IMR-90 (cell line): ENCODE measurements around the gene PRKD3. TPM values are rescaled to one million over a fixed set of nuclear protein-coding genes. Genes with fewer than 3 reads are reported as not detected.

Source experiments
- ATAC-seq: fragments of 200-7000 bp; cut with Tn5 transposase; 2 replicates; pipeline ENCODE4 v1.9.1; 2020; ENCODE audit warnings: low read depth, mild to moderate bottlenecking, moderate library complexity
- BruUV-seq: library from RNA; stranded (reverse); fragments of 400-500 nt; replicated peaks from 2 replicates; lab custom pipeline; 2021; lab: Mats Ljungman, UMichigan
- CTCF ChIA-PET: fragments of 300-600 bp; formaldehyde crosslinking; extraction: SDS; loops from one replicate; lab custom pipeline; 2021; ENCODE audit warnings: antibody characterized with exemption; lab: Yijun Ruan, JAX
- POLR2A ChIA-PET: fragments of 300-600 bp; sonication (Branson Sonifier 250); formaldehyde crosslinking; loops from one replicate; lab custom pipeline; 2022; ENCODE audit warnings: antibody characterized with exemption; ENCODE audit not compliant: unreplicated experiment; lab: Charles Lee
- DNase-seq: peaks from one replicate; pipeline ENCODE4 v3.0.0; 2013
- H2AFZ ChIP-seq: replicated peaks from 2 replicates; pipeline ENCODE3; 2013; ENCODE audit warnings: low read length, mild to moderate bottlenecking; ENCODE audit not compliant: poor library complexity
- H2AK5ac ChIP-seq: 2 replicates; pipeline ENCODE4 v1.6.1; 2013; ENCODE audit warnings: low read depth, low read length, inconsistent platforms
- H2AK9ac ChIP-seq: replicated peaks from 2 replicates; pipeline ENCODE3; 2013; ENCODE audit warnings: mild to moderate bottlenecking, low read depth, low read length, moderate library complexity; ENCODE audit not compliant: poor library complexity
- H2BK120ac ChIP-seq: 2 replicates; pipeline ENCODE4 v1.6.1; 2013; ENCODE audit warnings: low read depth, low read length, inconsistent platforms
- H2BK15ac ChIP-seq: 3 replicates; pipeline ENCODE4 v1.6.1; 2013; ENCODE audit warnings: low read depth, low read length, inconsistent platforms
- H2BK20ac ChIP-seq: 2 replicates; pipeline ENCODE4 v1.6.1; 2013; ENCODE audit warnings: low read depth, mild to moderate bottlenecking, inconsistent platforms, low read length, moderate library complexity
- H2BK5ac ChIP-seq: 2 replicates; pipeline ENCODE4 v1.6.1; 2013; ENCODE audit warnings: mild to moderate bottlenecking, low read depth, low read length, inconsistent platforms; ENCODE audit not compliant: poor library complexity, severe bottlenecking
- H3K14ac ChIP-seq: replicated peaks from 2 replicates; pipeline ENCODE4 v1.6.1; 2013; ENCODE audit warnings: low read depth, low read length, inconsistent platforms
- H3K18ac ChIP-seq: 2 replicates; pipeline ENCODE4 v1.6.1; 2013; ENCODE audit warnings: low read depth, low read length, control low read depth
- H3K23ac ChIP-seq: 2 replicates; pipeline ENCODE4 v1.6.1; 2013; ENCODE audit warnings: low read depth, low read length, inconsistent platforms
- H3K27ac ChIP-seq: 2 replicates; pipeline ENCODE4 v1.5.1; 2013; ENCODE audit warnings: mild to moderate bottlenecking, control low read depth, low read length; ENCODE audit not compliant: insufficient read depth
- H3K27me3 ChIP-seq: 2 replicates; pipeline ENCODE4 v1.6.1; 2013; ENCODE audit warnings: low read length; ENCODE audit not compliant: control insufficient read depth, insufficient read depth
- H3K36me3 ChIP-seq: 2 replicates; pipeline ENCODE4 v1.6.1; 2013; ENCODE audit warnings: low read length, mixed read lengths; ENCODE audit not compliant: control insufficient read depth, insufficient read depth
- H3K4ac ChIP-seq: 2 replicates; pipeline ENCODE4 v1.6.1; 2013; ENCODE audit warnings: low read depth, low read length, inconsistent platforms
- H3K4me1 ChIP-seq: 2 replicates; pipeline ENCODE4 v1.6.1; 2013; ENCODE audit warnings: low read length, mixed read lengths; ENCODE audit not compliant: control insufficient read depth, insufficient read depth
- H3K4me2 ChIP-seq: 2 replicates; pipeline ENCODE4 v1.6.1; 2013; ENCODE audit warnings: low read depth, mild to moderate bottlenecking, control low read depth, low read length, moderate library complexity
- H3K4me3 ChIP-seq: 2 replicates; pipeline ENCODE4 v1.5.1; 2013; ENCODE audit warnings: low read depth, mild to moderate bottlenecking, control low read depth, low read length, moderate library complexity; ENCODE audit not compliant: insufficient read depth
- H3K56ac ChIP-seq: 2 replicates; pipeline ENCODE4 v1.6.1; 2013; ENCODE audit warnings: low read length, inconsistent platforms; ENCODE audit not compliant: insufficient read depth; ENCODE audit errors: extremely low read depth
- H3K79me1 ChIP-seq, 2 experiments: 2 replicates each; pipeline ENCODE4 v1.6.1; 2013; ENCODE audit warnings: low read length in 2 of 2, inconsistent platforms in 1 of 2, low read depth in 1 of 2
- H3K9ac ChIP-seq: 2 replicates; pipeline ENCODE4 v1.6.1; 2013; ENCODE audit warnings: low read depth, low read length, control low read depth
- H3K9me1 ChIP-seq: 2 replicates; pipeline ENCODE4 v1.6.1; 2013; ENCODE audit warnings: low read length, inconsistent platforms; ENCODE audit not compliant: insufficient read depth
- H3K9me3 ChIP-seq: 2 replicates; pipeline ENCODE4 v1.6.1; 2013; ENCODE audit warnings: low read length; ENCODE audit not compliant: control insufficient read depth, insufficient read depth
- H4K20me1 ChIP-seq: 2 replicates; pipeline ENCODE4 v1.6.1; 2013; ENCODE audit warnings: low read length, inconsistent platforms; ENCODE audit not compliant: insufficient read depth
- H4K5ac ChIP-seq: 2 replicates; pipeline ENCODE4 v1.6.1; 2013; ENCODE audit warnings: mild to moderate bottlenecking, low read depth, low read length, control low read depth
- H4K8ac ChIP-seq, 2 experiments: 2 replicates each; pipeline ENCODE4 v1.6.1; 2013; ENCODE audit warnings: low read depth in 2 of 2, low read length in 2 of 2, control low read depth in 1 of 2, inconsistent platforms in 1 of 2
- H4K91ac ChIP-seq: 2 replicates; pipeline ENCODE4 v1.6.1; 2013; ENCODE audit warnings: low read depth, low read length, inconsistent platforms; ENCODE audit not compliant: insufficient read depth
- BHLHE40 ChIP-seq: fragments of 150-350 bp; IDR thresholded peaks from 2 replicates; pipeline ENCODE4 v1.6.1; 2016; ENCODE audit warnings: mild to moderate bottlenecking, low read depth, low read length
- CEBPB ChIP-seq: IDR thresholded peaks from 2 replicates; pipeline ENCODE4 v1.6.1; 2012; ENCODE audit warnings: low read depth, low read length, improper control_type of control experiment
- CHD1 ChIP-seq: IDR thresholded peaks from 2 replicates; pipeline ENCODE4 v1.6.1; 2012; ENCODE audit warnings: low read depth, low read length, improper control_type of control experiment
- CTCF ChIP-seq: conservative IDR thresholded peaks from 2 replicates; pipeline ENCODE4 v1.5.1; 2012; ENCODE audit warnings: mild to moderate bottlenecking, low read depth, low read length, improper control_type of control experiment
- ELK1 ChIP-seq: fragments of 150-350 bp; IDR thresholded peaks from 2 replicates; pipeline ENCODE4 v1.6.1; 2016; ENCODE audit warnings: low read depth, mild to moderate bottlenecking, low read length, moderate library complexity, borderline replicate concordance
- FOS ChIP-seq: fragments of 150-350 bp; IDR thresholded peaks from 2 replicates; pipeline ENCODE4 v1.6.1; 2016; ENCODE audit warnings: low read depth, low read length
- MAFK ChIP-seq: IDR thresholded peaks from 2 replicates; pipeline ENCODE4 v1.6.1; 2012; ENCODE audit warnings: low read depth, low read length, improper control_type of control experiment
- MAZ ChIP-seq: IDR thresholded peaks from 2 replicates; pipeline ENCODE4 v1.6.1; 2012; ENCODE audit warnings: low read depth, mild to moderate bottlenecking, low read length, improper control_type of control experiment, moderate library complexity, borderline replicate concordance
- MXI1 ChIP-seq: IDR thresholded peaks from 2 replicates; pipeline ENCODE4 v1.6.1; 2012; ENCODE audit warnings: low read depth, mild to moderate bottlenecking, low read length, moderate library complexity, borderline replicate concordance
- NFE2L2 ChIP-seq: fragments of 150-350 bp; IDR thresholded peaks from 2 replicates; pipeline ENCODE4 v1.6.1; 2016; ENCODE audit warnings: low read depth, mild to moderate bottlenecking, low read length
- POLR2A ChIP-seq: IDR thresholded peaks from 2 replicates; pipeline ENCODE4 v1.6.1; 2012; ENCODE audit warnings: mild to moderate bottlenecking, low read depth, low read length
- RAD21 ChIP-seq: IDR thresholded peaks from 2 replicates; pipeline ENCODE4 v1.6.1; 2012; ENCODE audit warnings: low read length, improper control_type of control experiment
- RCOR1 ChIP-seq: IDR thresholded peaks from 2 replicates; pipeline ENCODE4 v1.6.1; 2012; ENCODE audit warnings: mild to moderate bottlenecking, low read length, improper control_type of control experiment; ENCODE audit not compliant: insufficient replicate concordance
- RFX5 ChIP-seq: IDR thresholded peaks from 2 replicates; pipeline ENCODE4 v1.8.0; 2012; ENCODE audit warnings: low read depth, mild to moderate bottlenecking, low read length, moderate library complexity
- SMC3 ChIP-seq: fragments of 150-350 bp; IDR thresholded peaks from 2 replicates; pipeline ENCODE4 v1.6.1; 2016; ENCODE audit warnings: low read depth, mild to moderate bottlenecking, antibody characterized with exemption, low read length, moderate library complexity
- USF2 ChIP-seq: fragments of 150-350 bp; IDR thresholded peaks from 2 replicates; pipeline ENCODE4 v1.6.1; 2017; ENCODE audit warnings: mild to moderate bottlenecking, antibody characterized with exemption, low read length, low read depth
- WGBS, 2 experiments: methylation state at CpG; one replicate each; pipeline versions ENCODE4 v1.1.5 to v1.1.7; 2013; ENCODE audit warnings: missing lambda C conversion rate in 2 of 2; ENCODE audit not compliant: insufficient read length in 1 of 2; ENCODE audit errors: extremely low coverage in 2 of 2; 5-methylcytosine and 5-hydroxymethylcytosine counted together
- dilution Hi-C: fragments of 300-500 bp; cut with HindIII; formaldehyde crosslinking; loops from one replicate; pipeline ENCODE4 v1.14.3; 2018; ENCODE audit warnings: low sequenced_read_pairs; ENCODE audit not compliant: unreplicated experiment
- in situ Hi-C: fragments of 300-500 bp; cut with MboI; formaldehyde crosslinking; loops from 3 replicates; pipeline ENCODE4 v1.14.3; 2019; ENCODE audit warnings: low sequenced_read_pairs, inconsistent platforms, mixed read lengths
- intact Hi-C: fragments of 100-400 bp; cut with micrococcal nuclease; formaldehyde crosslinking; loops from 2 replicates; pipeline ENCODE4 v1.10.0; 2022
- polyA plus RNA-seq, 3 experiments: library from polyadenylated mRNA; depleted of rRNA; stranded (reverse); fragments of >200 nt; gene quantifications; 2 replicates each; pipeline ENCODE4 v1.2.3, GENCODE V29; 2012; ENCODE audit warnings: low replicate concordance in 1 of 3
- total RNA-seq: library from RNA; depleted of rRNA; stranded (reverse); fragments of >200 nt; gene quantifications from 2 replicates; pipeline ENCODE4 v1.2.3, GENCODE V29; 2012

Gene PRKD3
- total and polyA plus RNA-seq, 2 of the 4 experiments (the other 2 are of a cell fraction): 15.8 to 46.4 TPM

- H3K4me2 ChIP-seq: no peak overlapping the region
- H3K9ac ChIP-seq: no peak overlapping the region
- ATAC-seq (no peak), DNase-seq (no peak)
- no peak overlapping the region for H4K91ac ChIP-seq
- no peak overlapping the region for H2BK120ac ChIP-seq
- no peaks in the 10 kb centered on the region for H3K9me1 ChIP-seq
- no peak overlapping the region for H3K4me3 ChIP-seq
- H3K9me3 ChIP-seq: no peaks in the 10 kb centered on the region
- 65% methylated on average over 2 of the region's 9 CpGs; no CpG with 5 or more reads in 1 of the 2 experiments for WGBS, 2 experiments
- no peak overlapping the region for H2AK9ac ChIP-seq
- in situ Hi-C loops (no loop called here), dilution Hi-C loops (no loop called here), intact Hi-C loops (no loop called here)
- H2BK5ac ChIP-seq: no peak overlapping the region
- H3K4me1 ChIP-seq: no peaks in the 10 kb centered on the region
- no peak overlapping the region for H3K27ac ChIP-seq
- ChIA-PET POLR2A (no interaction called here), CTCF (no interaction called here)
- no peak overlapping the region for H2BK15ac ChIP-seq
- H3K56ac ChIP-seq: no peak overlapping the region
- no peak overlapping the region for H3K4ac ChIP-seq
- H4K8ac ChIP-seq: no peak overlapping the region
- no peak overlapping the region for H3K18ac ChIP-seq
- TF ChIP-seq MAZ (no peak), RFX5 (no peak), ELK1 (no peak), CHD1 (no peak), BHLHE40 (no peak), FOS (no peak), MXI1 (no peak), SMC3 (no peak), POLR2A (no peak), USF2 (no peak), RAD21 (no peak), CEBPB (no peak), MAFK (no peak), RCOR1 (no peak), NFE2L2 (no peak), CTCF (no peak)
- no peak overlapping the region for H3K14ac ChIP-seq
- peaks cover 29% of the 10 kb centered on the region for H3K27me3 ChIP-seq
- BruUV-seq: no TSS peak
- no peak overlapping the region for H3K23ac ChIP-seq
- no peak overlapping the region for H2AFZ ChIP-seq
- H2BK20ac ChIP-seq: no peak overlapping the region
- H4K5ac ChIP-seq: no peak overlapping the region
- no peaks in the 10 kb centered on the region for H4K20me1 ChIP-seq
- H3K36me3 ChIP-seq: no peaks in the 10 kb centered on the region
- no peak overlapping the region for H2AK5ac ChIP-seq
- H3K79me1 ChIP-seq: no peaks in the 10 kb centered on the region
Measured at GRCh38 chr2:37361994-37362698, 37.5 kb upstream of the PRKD3 start.
